ENCODE data around the gene KCTD2. TPM values are rescaled to one million over a fixed set of nuclear protein-coding genes. Genes with fewer than 3 reads are reported as not detected.

KCTD2 gene
- total and polyA plus RNA-seq, 2 of the 13 experiments (the other 11 are each of a cell fraction or from before 2014, with no cell fraction given), result 28.3 to 32.6 TPM

DNA sequence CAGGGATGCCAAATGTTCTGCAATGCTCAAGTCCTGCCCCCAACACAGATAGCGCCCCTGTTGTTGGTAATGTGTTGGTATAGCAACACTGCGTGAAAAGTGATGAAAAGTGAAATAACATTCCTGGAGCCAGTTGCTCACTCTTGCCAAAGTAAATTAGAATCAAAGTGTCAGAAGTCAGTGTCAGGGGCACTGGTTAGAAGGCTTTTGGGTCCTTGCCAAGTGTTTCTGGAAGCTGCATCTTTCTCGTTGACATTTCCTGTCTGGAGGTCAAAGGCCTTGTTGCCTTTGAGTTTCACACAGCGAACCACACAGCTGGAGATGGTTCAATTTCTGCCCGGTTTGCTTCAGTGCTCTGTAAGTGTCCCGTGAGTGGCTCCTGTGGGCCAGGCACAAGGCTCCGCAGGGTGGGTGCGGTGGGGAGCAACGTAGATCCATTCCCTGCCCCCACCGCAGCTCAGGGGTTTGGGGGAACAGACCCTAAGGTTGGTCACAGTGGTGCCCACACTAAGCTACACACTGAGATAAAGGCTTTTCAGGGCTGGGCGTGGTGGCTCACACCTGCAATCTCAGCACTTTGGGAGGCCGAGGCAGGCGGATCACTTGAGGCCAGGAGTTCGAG, 37.1 kb downstream of the KCTD2 start (continued):
- TF ChIP-seq RBAK (CRISPR knock-in tag; IDR thresholded peaks at IDR 0.05) (peak; percentile 66; the same call in 1 of the 2 replicates), ZFP36 (IDR thresholded peaks at IDR 0.05; ENCODE audit: borderline replicate concordance, low read depth, low read length, partially characterized antibody) (no peak), PHF21A (CRISPR knock-in tag; IDR thresholded peaks at IDR 0.05) (peak; percentile 89), ZNF382 (CRISPR knock-in tag; IDR thresholded peaks at IDR 0.05; ENCODE audit: borderline replicate concordance) (no peak), ZNF160 (CRISPR knock-in tag; IDR thresholded peaks at IDR 0.05) (no peak), PHF20 (CRISPR knock-in tag; IDR thresholded peaks at IDR 0.05) (no peak), TAF1 (CRISPR knock-in tag; IDR thresholded peaks at IDR 0.05) (0 out of 2 replicates have a peak, but pooled peaks have one; percentile 1), RFX5 (IDR thresholded peaks at IDR 0.05; ENCODE audit: low read depth, low read length) (no peak), SIX1 (CRISPR knock-in tag; IDR thresholded peaks at IDR 0.05; ENCODE audit: borderline replicate concordance) (peak; percentile 70; the same call in 1 of the 2 replicates), ZNF577 (CRISPR knock-in tag; IDR thresholded peaks at IDR 0.05; ENCODE audit: borderline replicate concordance, low read depth) (no peak), STAT5B (CRISPR knock-in tag; IDR thresholded peaks at IDR 0.05) (no peak)
- TF ChIP-seq, protein P1, sequence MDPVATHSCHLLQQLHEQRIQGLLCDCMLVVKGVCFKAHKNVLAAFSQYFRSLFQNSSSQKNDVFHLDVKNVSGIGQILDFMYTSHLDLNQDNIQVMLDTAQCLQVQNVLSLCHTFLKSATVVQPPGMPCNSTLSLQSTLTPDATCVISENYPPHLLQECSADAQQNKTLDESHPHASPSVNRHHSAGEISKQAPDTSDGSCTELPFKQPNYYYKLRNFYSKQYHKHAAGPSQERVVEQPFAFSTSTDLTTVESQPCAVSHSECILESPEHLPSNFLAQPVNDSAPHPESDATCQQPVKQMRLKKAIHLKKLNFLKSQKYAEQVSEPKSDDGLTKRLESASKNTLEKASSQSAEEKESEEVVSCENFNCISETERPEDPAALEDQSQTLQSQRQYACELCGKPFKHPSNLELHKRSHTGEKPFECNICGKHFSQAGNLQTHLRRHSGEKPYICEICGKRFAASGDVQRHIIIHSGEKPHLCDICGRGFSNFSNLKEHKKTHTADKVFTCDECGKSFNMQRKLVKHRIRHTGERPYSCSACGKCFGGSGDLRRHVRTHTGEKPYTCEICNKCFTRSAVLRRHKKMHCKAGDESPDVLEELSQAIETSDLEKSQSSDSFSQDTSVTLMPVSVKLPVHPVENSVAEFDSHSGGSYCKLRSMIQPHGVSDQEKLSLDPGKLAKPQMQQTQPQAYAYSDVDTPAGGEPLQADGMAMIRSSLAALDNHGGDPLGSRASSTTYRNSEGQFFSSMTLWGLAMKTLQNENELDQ (CRISPR knock-in tag; IDR thresholded peaks at IDR 0.05; ENCODE audit: borderline replicate concordance), result no peak
- TF ChIP-seq, protein P2, sequence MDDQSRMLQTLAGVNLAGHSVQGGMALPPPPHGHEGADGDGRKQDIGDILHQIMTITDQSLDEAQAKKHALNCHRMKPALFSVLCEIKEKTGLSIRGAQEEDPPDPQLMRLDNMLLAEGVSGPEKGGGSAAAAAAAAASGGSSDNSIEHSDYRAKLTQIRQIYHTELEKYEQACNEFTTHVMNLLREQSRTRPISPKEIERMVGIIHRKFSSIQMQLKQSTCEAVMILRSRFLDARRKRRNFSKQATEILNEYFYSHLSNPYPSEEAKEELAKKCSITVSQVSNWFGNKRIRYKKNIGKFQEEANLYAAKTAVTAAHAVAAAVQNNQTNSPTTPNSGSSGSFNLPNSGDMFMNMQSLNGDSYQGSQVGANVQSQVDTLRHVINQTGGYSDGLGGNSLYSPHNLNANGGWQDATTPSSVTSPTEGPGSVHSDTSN (CRISPR knock-in tag; IDR thresholded peaks at IDR 0.05; ENCODE audit: borderline replicate concordance), result no peak
- TF ChIP-seq, protein P3, sequence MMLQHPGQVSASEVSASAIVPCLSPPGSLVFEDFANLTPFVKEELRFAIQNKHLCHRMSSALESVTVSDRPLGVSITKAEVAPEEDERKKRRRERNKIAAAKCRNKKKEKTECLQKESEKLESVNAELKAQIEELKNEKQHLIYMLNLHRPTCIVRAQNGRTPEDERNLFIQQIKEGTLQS (CRISPR knock-in tag; IDR thresholded peaks at IDR 0.05), result peak; percentile 17; the same call in 1 of the 2 replicates
- TF ChIP-seq, protein P4, sequence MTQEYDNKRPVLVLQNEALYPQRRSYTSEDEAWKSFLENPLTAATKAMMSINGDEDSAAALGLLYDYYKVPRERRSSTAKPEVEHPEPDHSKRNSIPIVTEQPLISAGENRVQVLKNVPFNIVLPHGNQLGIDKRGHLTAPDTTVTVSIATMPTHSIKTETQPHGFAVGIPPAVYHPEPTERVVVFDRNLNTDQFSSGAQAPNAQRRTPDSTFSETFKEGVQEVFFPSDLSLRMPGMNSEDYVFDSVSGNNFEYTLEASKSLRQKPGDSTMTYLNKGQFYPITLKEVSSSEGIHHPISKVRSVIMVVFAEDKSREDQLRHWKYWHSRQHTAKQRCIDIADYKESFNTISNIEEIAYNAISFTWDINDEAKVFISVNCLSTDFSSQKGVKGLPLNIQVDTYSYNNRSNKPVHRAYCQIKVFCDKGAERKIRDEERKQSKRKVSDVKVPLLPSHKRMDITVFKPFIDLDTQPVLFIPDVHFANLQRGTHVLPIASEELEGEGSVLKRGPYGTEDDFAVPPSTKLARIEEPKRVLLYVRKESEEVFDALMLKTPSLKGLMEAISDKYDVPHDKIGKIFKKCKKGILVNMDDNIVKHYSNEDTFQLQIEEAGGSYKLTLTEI (CRISPR knock-in tag; conservative IDR thresholded peaks at IDR 0.05), result no peak
- TF ChIP-seq, protein P5, sequence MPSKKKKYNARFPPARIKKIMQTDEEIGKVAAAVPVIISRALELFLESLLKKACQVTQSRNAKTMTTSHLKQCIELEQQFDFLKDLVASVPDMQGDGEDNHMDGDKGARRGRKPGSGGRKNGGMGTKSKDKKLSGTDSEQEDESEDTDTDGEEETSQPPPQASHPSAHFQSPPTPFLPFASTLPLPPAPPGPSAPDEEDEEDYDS (CRISPR knock-in tag; IDR thresholded peaks at IDR 0.05), result peak; percentile 64
- TF ChIP-seq, protein P6, sequence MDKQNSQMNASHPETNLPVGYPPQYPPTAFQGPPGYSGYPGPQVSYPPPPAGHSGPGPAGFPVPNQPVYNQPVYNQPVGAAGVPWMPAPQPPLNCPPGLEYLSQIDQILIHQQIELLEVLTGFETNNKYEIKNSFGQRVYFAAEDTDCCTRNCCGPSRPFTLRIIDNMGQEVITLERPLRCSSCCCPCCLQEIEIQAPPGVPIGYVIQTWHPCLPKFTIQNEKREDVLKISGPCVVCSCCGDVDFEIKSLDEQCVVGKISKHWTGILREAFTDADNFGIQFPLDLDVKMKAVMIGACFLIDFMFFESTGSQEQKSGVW (CRISPR knock-in tag; IDR thresholded peaks at IDR 0.05; ENCODE audit: borderline replicate concordance), result no peak
- TF ChIP-seq, protein P7, sequence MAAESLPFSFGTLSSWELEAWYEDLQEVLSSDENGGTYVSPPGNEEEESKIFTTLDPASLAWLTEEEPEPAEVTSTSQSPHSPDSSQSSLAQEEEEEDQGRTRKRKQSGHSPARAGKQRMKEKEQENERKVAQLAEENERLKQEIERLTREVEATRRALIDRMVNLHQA (CRISPR knock-in tag; IDR thresholded peaks at IDR 0.05), result 0 out of 2 replicates have a peak, but pooled peaks have one; percentile 80

Measured in HepG2 (cell line).